ENCODE measurements around the gene NXPH3. TPM values are rescaled to one million over a fixed set of nuclear protein-coding genes. Genes with fewer than 3 reads are reported as not detected.

The NXPH3 gene
- total RNA-seq (8.1 and 9.0 TPM in 2 replicates), polyA plus RNA-seq (2.1 and 3.4 TPM in 2 replicates)

GRCh38 chr17:49575679-49576087, at the start of gene NXPH3:
NXPH3 (plus strand) TSS chr17:49575871; CDS start chr17:49576220, 349 bp downstream.
- Histone ChIP-seq H3K27ac (no peak within 1 kb of the TSS), H3K4me3 (peak within 1 kb of the TSS; percentile 63), H3K9me3 (ENCODE audit: low read depth) (no peaks in the 10 kb centered on the region), H3K36me3 (no peaks in the 10 kb centered on the region), H3K4me1 (ENCODE audit: low read depth) (peaks cover 4% of the 10 kb centered on the region), H3K27me3 (peaks cover 31% of the 10 kb centered on the region)
- DNase-seq (ENCODE audit: low read depth in 1 of 2, low spot score in 1 of 2): peak; percentile 58 to 85
- peak; percentile 25 for TF ChIP-seq CTCF (IDR thresholded peaks at IDR 0.05; ENCODE audit: low read depth, low read length)

GRCh38 chr17:49527927-49528651, 47.6 kb upstream of the NXPH3 start:
- Histone ChIP-seq H3K27ac (no peak overlapping the region), H3K4me3 (no peak overlapping the region), H3K9me3 (ENCODE audit: low read depth) (no peaks in the 10 kb centered on the region), H3K27me3 (no peaks in the 10 kb centered on the region), H3K4me1 (ENCODE audit: low read depth) (no peaks in the 10 kb centered on the region), H3K36me3 (no peaks in the 10 kb centered on the region)
- TF ChIP-seq CTCF (IDR thresholded peaks at IDR 0.05; ENCODE audit: low read depth, low read length): no peak
- DNase-seq (ENCODE audit: low read depth in 1 of 2, low spot score in 1 of 2): no peak

DNA sequence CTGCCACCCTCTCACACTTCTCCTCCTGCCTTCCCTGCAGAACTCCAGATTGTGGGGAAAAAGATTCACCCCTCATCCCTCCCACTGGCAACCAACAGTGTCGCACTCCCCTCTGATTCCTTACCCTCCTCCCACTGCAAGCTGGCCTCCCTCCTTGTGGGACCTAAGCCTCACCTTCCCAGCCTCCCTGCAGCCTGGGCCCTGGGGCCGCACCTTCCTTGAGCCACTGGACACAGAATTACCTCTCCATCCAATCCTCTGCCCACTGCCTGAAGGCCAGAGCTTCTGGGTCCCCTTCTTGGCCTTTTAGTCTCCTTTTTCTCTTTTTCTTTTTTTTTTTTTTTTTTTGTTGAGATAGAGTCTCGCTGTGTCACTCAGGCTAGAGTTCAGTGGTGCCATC, 46.7 kb upstream of the NXPH3 start:
- TF ChIP-seq CTCF (IDR thresholded peaks at IDR 0.05; ENCODE audit: low read depth, low read length): no peak
- Histone ChIP-seq H3K36me3 (no peaks in the 10 kb centered on the region), H3K9me3 (ENCODE audit: low read depth) (no peaks in the 10 kb centered on the region), H3K4me3 (no peak overlapping the region), H3K27me3 (no peaks in the 10 kb centered on the region), H3K27ac (no peak overlapping the region), H3K4me1 (ENCODE audit: low read depth) (no peaks in the 10 kb centered on the region)
- no peak for DNase-seq (ENCODE audit: low read depth in 1 of 2, low spot score in 1 of 2)

DNA sequence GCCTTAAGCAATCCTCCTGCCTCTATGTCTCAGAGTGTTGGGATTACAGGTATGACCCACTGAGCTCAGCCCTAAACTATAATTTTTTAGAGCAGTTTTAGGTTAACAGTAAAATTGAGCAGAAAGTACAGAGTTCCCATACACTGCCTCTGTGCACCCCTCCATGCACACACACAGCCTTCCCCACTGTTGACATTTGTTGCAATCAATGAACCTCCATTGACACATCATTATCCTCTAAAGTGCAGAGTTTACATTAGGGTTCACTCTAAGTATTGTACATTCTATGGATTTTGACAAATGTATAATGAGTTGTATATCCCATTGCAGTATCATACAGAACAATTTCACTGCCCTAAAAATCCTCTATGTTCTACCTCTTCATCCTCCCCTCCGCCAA, 45.6 kb upstream of the NXPH3 start:
- Histone ChIP-seq H3K9me3 (ENCODE audit: low read depth) (no peaks in the 10 kb centered on the region), H3K27ac (no peak overlapping the region), H3K27me3 (no peaks in the 10 kb centered on the region), H3K4me3 (no peak overlapping the region), H3K36me3 (no peaks in the 10 kb centered on the region), H3K4me1 (ENCODE audit: low read depth) (no peaks in the 10 kb centered on the region)
- no peak for DNase-seq (ENCODE audit: low read depth in 1 of 2, low spot score in 1 of 2)
- no peak for TF ChIP-seq CTCF (IDR thresholded peaks at IDR 0.05; ENCODE audit: low read depth, low read length)

- no peak for DNase-seq (ENCODE audit: low read depth in 1 of 2, low spot score in 1 of 2)
Observed at GRCh38 chr17:49543860-49544259, 31.8 kb upstream of the NXPH3 start.

More at GRCh38 chr17:49543860-49544259, 31.8 kb upstream of the NXPH3 start:
- H3K9me3 ChIP-seq (ENCODE audit: low read depth): no peaks in the 10 kb centered on the region
- TF ChIP-seq CTCF (IDR thresholded peaks at IDR 0.05; ENCODE audit: low read depth, low read length): no peak
- no peak overlapping the region for H3K27ac ChIP-seq
- H3K4me1 ChIP-seq (ENCODE audit: low read depth): no peaks in the 10 kb centered on the region
- H3K27me3 ChIP-seq: no peaks in the 10 kb centered on the region
- H3K36me3 ChIP-seq: no peaks in the 10 kb centered on the region
- no peak overlapping the region for H3K4me3 ChIP-seq
